ENCODE results near the gene CDCA3. TPM values are rescaled to one million over a fixed set of nuclear protein-coding genes. Genes with fewer than 3 reads are reported as not detected.
"Not testable (repeated sequence)": the region's sequence is repeated elsewhere in the genome, so short reads cannot be mapped to it uniquely, and the experiment has no call there.

Gene CDCA3
- total RNA-seq, 2 experiments from 2014 or later: 87.8 to 99.7 TPM

- CTCF ChIA-PET: interaction anchor here (0.6 to 3.2 kb wide), 49 partner anchors 9 to 431 kb away, joined by 3 to 51 read pairs (median 4); partner anchors contain the start of genes C12orf57, C1RL, CDCA3 and COPS7A
Measured at GRCh38 chr12:6872073-6873048, 21.3 kb upstream of the CDCA3 start.

GRCh38 chr12:6871052-6871957 lies 20.2 kb upstream of the CDCA3 start:
- Mint-ChIP-seq H3K36me3 (ENCODE audit: low read depth) (peaks cover 63% of the 10 kb centered on the region), H3K9me3 (ENCODE audit: low read depth) (no peaks in the 10 kb centered on the region), H3K4me3 (peak overlapping the region; percentile 93), H3K27me3 (no peaks in the 10 kb centered on the region), H3K27ac (peak overlapping the region; percentile 66), H3K4me1 (peaks cover 55% of the 10 kb centered on the region)
- ATAC-seq (peak; percentile 34), DNase-seq (peak; percentile 75)
- ChIA-PET POLR2A (interaction anchor here (0.9 to 2.9 kb wide), 7 partner anchors 19 to 182 kb away, joined by 3 to 31 read pairs (median 11); partner anchors contain the start of genes C12orf57, CDCA3, RNU7-1 and USP5), CTCF (interaction anchor here (0.6 to 3.2 kb wide), 22 partner anchors 10 to 267 kb away, joined by 3 to 51 read pairs (median 4); partner anchors contain the start of genes C12orf57, C1RL, CDCA3 and LRRC23)
- intact Hi-C loops (cut with DNase I, micrococcal nuclease): loop anchor here in 1 of 2 experiments (5.0 kb wide), 2 partner anchors 66 to 91 kb away; no protein-coding TSS in a partner anchor

More at GRCh38 chr12:6872073-6873048, 21.3 kb upstream of the CDCA3 start:
- ATAC-seq: peak; percentile 28
- Mint-ChIP-seq H3K9me3 (ENCODE audit: low read depth) (no peaks in the 10 kb centered on the region), H3K36me3 (ENCODE audit: low read depth) (peaks cover 67% of the 10 kb centered on the region), H3K27me3 (no peaks in the 10 kb centered on the region), H3K4me1 (peaks cover 50% of the 10 kb centered on the region), H3K4me3 (peak overlapping the region; percentile 93), H3K27ac (peak overlapping the region; percentile 66)
- DNase-seq: peak; percentile 92
- intact Hi-C loops (cut with DNase I, micrococcal nuclease): loop anchor here (1.0 to 5.0 kb wide), 15 partner anchors 19 to 236 kb away; partner anchors contain the start of genes ENO2 (in 2 of the 2), C12orf57 (in 1 of the 2), C1RL (in 1 of the 2) and CDCA3 (in 1 of the 2)
- POLR2A ChIA-PET: interaction anchor here (0.5 to 2.9 kb wide), 17 partner anchors 9 to 379 kb away, joined by 3 to 31 read pairs (median 4); partner anchors contain the start of genes C12orf57, C1RL, CDCA3 and LRRC23

GRCh38 chr12:6870304-6870703 lies 19.2 kb upstream of the CDCA3 start:
- not testable (repeated sequence) for ATAC-seq; H3K9me3 Mint-ChIP-seq (ENCODE audit: low read depth); DNase-seq; H3K27me3 Mint-ChIP-seq
- intact Hi-C loops (cut with DNase I, micrococcal nuclease): loop anchor here in 1 of 2 experiments (5.0 kb wide), 2 partner anchors 67 to 92 kb away; no protein-coding TSS in a partner anchor
- H3K27ac Mint-ChIP-seq: peak overlapping the region; percentile 92
- ChIA-PET POLR2A (interaction anchor here (0.6 to 6.8 kb wide), 4 partner anchors 18 to 177 kb away, joined by 3 to 65 read pairs (median 15); partner anchors contain the start of genes C12orf57, CDCA3, RNU7-1 and USP5), CTCF (interaction anchor here (1.0 to 2.4 kb wide), 8 partner anchors 21 to 242 kb away, joined by 3 to 10 read pairs (median 6); partner anchors contain the start of genes CD4 and MLF2)
- peak overlapping the region; percentile 93 for H3K4me3 Mint-ChIP-seq
- peaks cover 66% of the 10 kb centered on the region for H3K36me3 Mint-ChIP-seq (ENCODE audit: low read depth)
- peaks cover 52% of the 10 kb centered on the region for H3K4me1 Mint-ChIP-seq

- Mint-ChIP-seq H3K4me3 (peak overlapping the region; percentile 93), H3K27me3 (no peaks in the 10 kb centered on the region), H3K36me3 (ENCODE audit: low read depth) (peaks cover 70% of the 10 kb centered on the region), H3K9me3 (ENCODE audit: low read depth) (no peaks in the 10 kb centered on the region), H3K27ac (peak overlapping the region; percentile 92), H3K4me1 (peaks cover 52% of the 10 kb centered on the region)
- DNase-seq (peak; percentile 91), ATAC-seq (peak; percentile 6)
- intact Hi-C loops (cut with DNase I, micrococcal nuclease): loop anchor here (1.0 to 5.0 kb wide), 4 partner anchors 33 to 96 kb away; partner anchors contain the start of gene LRRC23 (in 1 of the 2)
- ChIA-PET POLR2A (interaction anchor here (0.5 to 6.8 kb wide), 8 partner anchors 17 to 335 kb away, joined by 3 to 65 read pairs (median 4); partner anchors contain the start of genes C12orf57, CDCA3, GAPDH and RNU7-1), CTCF (interaction anchor here (0.6 to 2.4 kb wide), 25 partner anchors 9 to 243 kb away, joined by 3 to 11 read pairs (median 5); partner anchors contain the start of genes C12orf57, C1RL, CD4 and CDCA3)
Measured at GRCh38 chr12:6869049-6870021, 18.2 kb upstream of the CDCA3 start.

- Mint-ChIP-seq H3K9me3 (ENCODE audit: low read depth) (no peaks in the 10 kb centered on the region), H3K27me3 (no peaks in the 10 kb centered on the region), H3K4me1 (peaks cover 47% of the 10 kb centered on the region), H3K36me3 (ENCODE audit: low read depth) (peaks cover 71% of the 10 kb centered on the region), H3K4me3 (peak overlapping the region; percentile 93), H3K27ac (peak overlapping the region; percentile 92)
- ATAC-seq: peak; percentile 0
- intact Hi-C loops (cut with DNase I, micrococcal nuclease): loop anchor here (1.0 to 5.0 kb wide), 2 partner anchors 34 to 97 kb away; partner anchors contain the start of gene LRRC23 (in 1 of the 2)
- POLR2A ChIA-PET: interaction anchor here (1.0 to 6.8 kb wide), 5 partner anchors 16 to 248 kb away, joined by 3 to 65 read pairs (median 4); partner anchors contain the start of genes C12orf57, CDCA3, RNU7-1 and USP5
- CTCF ChIA-PET: interaction anchor here (0.6 to 2.5 kb wide), 14 partner anchors 10 to 244 kb away, joined by 3 to 22 read pairs (median 6); partner anchors contain the start of genes C1RL, CDCA3, MLF2 and USP5
- DNase-seq: peak; percentile 33
Measured at GRCh38 chr12:6868211-6869048, 17.3 kb upstream of the CDCA3 start.

- H3K9me3 Mint-ChIP-seq (ENCODE audit: low read depth): no peaks in the 10 kb centered on the region
- DNase-seq (peak; percentile 91), ATAC-seq (peak; percentile 68)
- H3K27me3 Mint-ChIP-seq: no peaks in the 10 kb centered on the region
- ChIA-PET POLR2A (interaction anchor here (0.5 to 6.8 kb wide), 7 partner anchors 11 to 333 kb away, joined by 3 to 65 read pairs (median 4); partner anchors contain the start of genes C12orf57, CDCA3, GAPDH and LRRC23), CTCF (interaction anchor here (0.6 to 2.5 kb wide), 9 partner anchors 11 to 183 kb away, joined by 3 to 22 read pairs (median 3); partner anchors contain the start of genes CDCA3, MLF2 and USP5)
- H3K27ac Mint-ChIP-seq: peak within 1 kb of the TSS; percentile 95
- H3K36me3 Mint-ChIP-seq (ENCODE audit: low read depth): peaks cover 73% of the 10 kb centered on the region
- intact Hi-C loops (cut with DNase I, micrococcal nuclease): loop anchor here (1.0 to 5.0 kb wide), 4 partner anchors 14 to 151 kb away; partner anchors contain the start of genes LPCAT3 (in 1 of the 2), LRRC23 (in 1 of the 2) and USP5 (in 1 of the 2)
- H3K4me3 Mint-ChIP-seq: peak within 1 kb of the TSS; percentile 93
- H3K4me1 Mint-ChIP-seq: peaks cover 47% of the 10 kb centered on the region
Measured at GRCh38 chr12:6867413-6868210, 16.5 kb upstream of the CDCA3 start, which contains the start of gene TPI1. TSS of gene TPI1 (plus strand) at chr12:6867531. CDS start at chr12:6867567, 36 bp downstream.

GRCh38 chr12:6866920-6867412 lies 15.9 kb upstream of the CDCA3 start:
- H3K27ac Mint-ChIP-seq: peak overlapping the region; percentile 79
- DNase-seq (no peak), ATAC-seq (peak; percentile 2)
- POLR2A ChIA-PET: interaction anchor here (0.5 to 6.8 kb wide), 6 partner anchors 10 to 306 kb away, joined by 3 to 65 read pairs (median 4); partner anchors contain the start of genes C12orf57, CDCA3, LRRC23 and RNU7-1
- no peaks in the 10 kb centered on the region for H3K27me3 Mint-ChIP-seq
- no peaks in the 10 kb centered on the region for H3K9me3 Mint-ChIP-seq (ENCODE audit: low read depth)
- H3K4me1 Mint-ChIP-seq: peaks cover 43% of the 10 kb centered on the region
- intact Hi-C loops (cut with DNase I, micrococcal nuclease): loop anchor here (1.0 to 5.0 kb wide), 4 partner anchors 14 to 151 kb away; partner anchors contain the start of genes LPCAT3 (in 1 of the 2), LRRC23 (in 1 of the 2) and USP5 (in 1 of the 2)
- peaks cover 71% of the 10 kb centered on the region for H3K36me3 Mint-ChIP-seq (ENCODE audit: low read depth)
- CTCF ChIA-PET: interaction anchor here (0.6 to 2.5 kb wide), 6 partner anchors 14 to 183 kb away, joined by 3 to 22 read pairs (median 3); partner anchors contain the start of genes CDCA3 and USP5
- H3K4me3 Mint-ChIP-seq: peak overlapping the region; percentile 93

Data from activated CD4-positive, alpha-beta T cell treated with anti-CD3 and anti-CD28 coated beads for 36 hours (primary cell).